Heart right ventricle (tissue), 16 donors: ENCODE measurements around the gene KRT39. TPM values are rescaled to one million over a fixed set of nuclear protein-coding genes. Genes with fewer than 3 reads are reported as not detected.
A peak's percentile ranks its signal among the peaks of the same experiment; 100 is the strongest.

Source experiments
- ATAC-seq, 8 donors: fragments of 200-7000 bp; cut with Tn5 transposase; one replicate each; pipeline ENCODE4 v1.9.1; 2020; ENCODE audit warnings: mild to moderate bottlenecking in 8 of 8, moderate library complexity in 8 of 8, moderate number of reproducible peaks in 1 of 8
- DNase-seq, 2 donors: peaks; one replicate each; pipeline ENCODE4 v3.0.0-alpha.2; 2020
- H3K27ac ChIP-seq, 10 donors: fragments of 200-600 bp; sonication (generic) in 2 of 10; one replicate each; pipeline versions ENCODE4 v1.5.0 to v1.8.0; 2020 to 2022; ENCODE audit warnings: mild to moderate bottlenecking in 3 of 10
- H3K27me3 ChIP-seq, 7 donors: fragments of 200-600 bp; one replicate each; pipeline ENCODE4 v1.8.0; 2021 to 2022; ENCODE audit warnings: mild to moderate bottlenecking in 2 of 7
- H3K36me3 ChIP-seq, 9 donors: fragments of 200-600 bp; sonication (generic) in 1 of 9; one replicate each; pipeline versions ENCODE4 v1.5.0 to v1.8.0; 2020 to 2022; ENCODE audit warnings: mild to moderate bottlenecking in 2 of 9
- H3K4me1 ChIP-seq, 9 donors: fragments of 200-600 bp; sonication (generic) in 1 of 9; one replicate each; pipeline versions ENCODE4 v1.5.0 to v1.8.0; 2020 to 2022; ENCODE audit warnings: mild to moderate bottlenecking in 4 of 9
- H3K4me3 ChIP-seq, 10 donors: fragments of 200-600 bp; sonication (generic) in 2 of 10; one replicate each; pipeline versions ENCODE4 v1.5.0 to v1.8.0; 2020 to 2022; ENCODE audit warnings: mild to moderate bottlenecking in 7 of 10, moderate library complexity in 2 of 10
- H3K9me3 ChIP-seq, 11 donors: fragments of 200-600 bp in 10 of 11; sonication (generic) in 2 of 11; one replicate each; pipeline versions ENCODE4 v1.5.0 to v1.8.0; 2013 to 2022; ENCODE audit warnings: mild to moderate bottlenecking in 2 of 11, control low read depth in 1 of 11, moderate library complexity in 1 of 11
- WGBS, 2 donors: extraction: QIAGEN DNeasy Blood & Tissue Kit; methylation state at CpG; one replicate each; pipeline ENCODE4 v1.1.7; 2013; ENCODE audit warnings: inconsistent platforms in 1 of 2; 5-methylcytosine and 5-hydroxymethylcytosine counted together
- intact Hi-C, 10 donors: fragments of 100-400 bp; cut with DNase I; formaldehyde crosslinking; loops; one replicate each; pipeline versions ENCODE4 v1.11.1 to v1.14.2; 2022
- long read RNA-seq, 3 donors: library from polyadenylated mRNA; unstranded; transcript quantifications; one replicate each; pipeline ENCODE4 v2.0.0, GENCODE V29; 2020 to 2021
- polyA plus RNA-seq, 2 donors: library from polyadenylated mRNA; stranded (reverse); fragments of 200-250 nt; gene quantifications; one replicate each; pipeline ENCODE4 v1.2.3, GENCODE V29; 2013
- total RNA-seq, 10 donors: library from RNA; stranded (reverse); fragmentation: NEBNext Ultra II Directional in 3 of 10; extraction: Animal tissue kit (Norgen Biotek cat#: 25700) in 3 of 10; gene quantifications; one replicate each; pipeline versions ENCODE4 v1.2.1 to v1.2.4, GENCODE V29; 2021 to 2023
- TF ChIP-seq, protein P1 (sequence below), 9 donors: fragments of 200-600 bp; sonication (generic) in 2 of 9; IDR thresholded peaks; one replicate each; pipeline versions ENCODE4 v1.5.0 to v1.8.0; 2021 to 2022; ENCODE audit warnings: antibody characterized with exemption in 9 of 9, mild to moderate bottlenecking in 5 of 9, moderate library complexity in 1 of 9
- donor health status: Arrhythmogenic right ventricular cardiomyopathy.
- donor health status: ischemic (EF 13 %, LVEDD 7.1; RV severe dilation, severe dysfunction).
- donor health status: healthy with polysubstance abuse.
- donor health status: DM: no; HTN: yes; CAD: no.
- donor health status: DM: no; HTN: no; CAD: no.
- donor health status: ischemic (EF 25% LVEDD 6.9; RV normal size, moderate dysfunction).
- donor health status: ischemic (EF 25% LVEDD 5.7; RV mildly dilated, moderate dysfunction).
- donor health status: healthy.
- donor health status: DM: yes; HTN: yes; CAD: no.
- donor health status: Ischemic cardiomyopathy.
- donor health status: ischemic (EF 35%, LVEDD 5.7; RV mildly dilated, moderate dysfunction).
- donor health status: nonischemic (EF 11% LVEDD 7.7; RV severe dilation, severe dysfunction).
- donor health status: DM: yes; HTN: yes; CAD: no.
- donor health status: PGD.
- donor health status: ischemic (EF 29% LVEDD 5.4; RV normal size, mild dysfunction).
- donor health status: nonischemic (EF 23%, LVEDD 6.1; RV moderate dilation, normal function).

KRT39 gene
- total RNA-seq = not detected
- not detected for polyA plus RNA-seq
- long read RNA-seq, donor 1 = 0 reads
- long read RNA-seq, donor 2 = 0 reads
- long read RNA-seq, donor 3 = 0 reads

DNA sequence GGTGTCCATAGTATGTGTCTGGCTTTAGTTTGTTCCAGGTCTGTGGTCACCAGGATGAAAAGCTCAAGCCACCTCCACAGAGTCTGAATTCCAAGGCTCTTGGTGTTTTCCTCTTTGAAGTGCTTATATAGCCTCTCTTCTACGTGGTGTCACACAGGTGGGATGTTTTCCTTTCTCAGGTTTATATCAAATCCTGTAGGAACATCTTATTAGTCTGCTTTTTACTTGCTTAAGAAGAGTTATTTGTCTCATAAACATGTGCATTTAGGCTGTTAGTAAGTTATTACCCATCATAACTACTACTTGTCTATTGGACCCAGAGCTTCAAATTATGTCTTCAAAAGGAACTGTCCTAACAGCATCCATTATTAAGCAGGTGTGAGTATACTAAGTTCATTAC, at the start of gene KRT39:
Gene KRT39 (minus strand): TSS at position 101 of the 400 bp plus-strand sequence. CDS start 92 bp downstream, at position 9.
- ATAC-seq = no peak
- 68 to 72% methylated on average over 1 of the region's 1 CpG for WGBS, 2 donors

DNA sequence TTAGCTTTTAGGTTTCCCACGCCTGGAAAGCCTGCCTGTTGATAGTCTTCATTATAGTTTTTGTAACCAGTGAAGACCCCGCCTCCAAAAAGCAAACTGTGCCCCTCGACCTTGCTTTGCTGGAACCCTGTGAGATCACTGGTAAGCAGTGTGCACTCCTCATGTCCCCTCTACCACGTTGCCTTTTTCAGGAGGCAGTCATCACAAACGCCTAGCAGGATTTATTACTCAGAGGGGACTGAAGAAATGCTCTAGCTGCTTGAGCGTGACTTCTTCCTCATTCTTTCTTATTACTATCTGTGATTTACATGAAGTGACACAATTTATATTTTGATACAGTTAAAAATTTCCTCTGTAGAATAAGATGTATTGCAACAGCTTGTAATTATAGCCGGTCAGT, 48.7 kb upstream of the KRT39 start:
- ATAC-seq (no peak), DNase-seq (no peak)
- no peaks in the 10 kb centered on the region for H3K9me3 ChIP-seq
- peaks cover 0 to 5% (median 0%) of the 10 kb centered on the region in 9 donors for H3K4me1 ChIP-seq
- intact Hi-C loops = no loop called here
- TF ChIP-seq, protein P1, sequence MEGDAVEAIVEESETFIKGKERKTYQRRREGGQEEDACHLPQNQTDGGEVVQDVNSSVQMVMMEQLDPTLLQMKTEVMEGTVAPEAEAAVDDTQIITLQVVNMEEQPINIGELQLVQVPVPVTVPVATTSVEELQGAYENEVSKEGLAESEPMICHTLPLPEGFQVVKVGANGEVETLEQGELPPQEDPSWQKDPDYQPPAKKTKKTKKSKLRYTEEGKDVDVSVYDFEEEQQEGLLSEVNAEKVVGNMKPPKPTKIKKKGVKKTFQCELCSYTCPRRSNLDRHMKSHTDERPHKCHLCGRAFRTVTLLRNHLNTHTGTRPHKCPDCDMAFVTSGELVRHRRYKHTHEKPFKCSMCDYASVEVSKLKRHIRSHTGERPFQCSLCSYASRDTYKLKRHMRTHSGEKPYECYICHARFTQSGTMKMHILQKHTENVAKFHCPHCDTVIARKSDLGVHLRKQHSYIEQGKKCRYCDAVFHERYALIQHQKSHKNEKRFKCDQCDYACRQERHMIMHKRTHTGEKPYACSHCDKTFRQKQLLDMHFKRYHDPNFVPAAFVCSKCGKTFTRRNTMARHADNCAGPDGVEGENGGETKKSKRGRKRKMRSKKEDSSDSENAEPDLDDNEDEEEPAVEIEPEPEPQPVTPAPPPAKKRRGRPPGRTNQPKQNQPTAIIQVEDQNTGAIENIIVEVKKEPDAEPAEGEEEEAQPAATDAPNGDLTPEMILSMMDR (IDR thresholded peaks at IDR 0.05) = no peak
- 70% methylated on average over 7 of the region's 7 CpGs for WGBS, 2 donors
- H3K4me3 ChIP-seq = no peak overlapping the region
- no peaks in the 10 kb centered on the region for H3K36me3 ChIP-seq
- H3K27me3 ChIP-seq = peaks cover 0 to 7% (median 0%) of the 10 kb centered on the region in 7 donors
- H3K27ac ChIP-seq = no peak overlapping the region

More for the DNA sequence above, at the start of gene KRT39:
- intact Hi-C loops = no loop called here
- peaks cover 0 to 15% (median 0%) of the 10 kb centered on the region in 7 donors for H3K27me3 ChIP-seq
- no peak for DNase-seq
- no peaks in the 10 kb centered on the region for H3K36me3 ChIP-seq
- no peaks in the 10 kb centered on the region for H3K4me1 ChIP-seq
- H3K9me3 ChIP-seq = peaks cover 0 to 13% (median 0%) of the 10 kb centered on the region in 11 donors
- no peak within 1 kb of the TSS for H3K4me3 ChIP-seq
- TF ChIP-seq, protein P1 (IDR thresholded peaks at IDR 0.05) = no peak
- H3K27ac ChIP-seq = no peak within 1 kb of the TSS

DNA sequence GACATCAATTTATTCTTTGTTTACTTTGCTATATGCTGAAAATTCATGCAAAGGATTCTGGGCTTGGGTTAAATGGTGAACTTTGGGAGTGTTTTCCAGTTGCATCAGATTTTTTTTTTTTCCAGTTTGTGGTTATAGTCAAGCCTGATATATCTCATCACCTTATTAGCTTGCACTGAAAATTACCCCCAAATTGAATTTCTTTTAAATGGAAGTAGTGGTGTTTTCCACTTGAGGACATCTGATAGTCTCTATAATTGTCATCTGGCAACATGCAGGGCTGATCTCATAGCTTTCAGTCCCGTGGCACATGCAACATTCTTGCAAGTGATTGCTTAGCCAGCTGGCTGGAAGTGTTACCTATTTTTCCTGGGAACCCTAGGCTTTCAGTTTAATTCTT, 46.9 kb upstream of the KRT39 start:
- Histone ChIP-seq H3K4me1 (peaks cover 0 to 5% (median 0%) of the 10 kb centered on the region in 9 donors), H3K36me3 (no peaks in the 10 kb centered on the region), H3K27ac (no peak overlapping the region), H3K4me3 (no peak overlapping the region), H3K9me3 (no peaks in the 10 kb centered on the region), H3K27me3 (peaks cover 0 to 4% (median 0%) of the 10 kb centered on the region in 7 donors)
- intact Hi-C loops = no loop called here
- 14 to 17% methylated on average over 1 of the region's 1 CpG for WGBS, 2 donors
- peak in 1 of 2 donors; percentile 9 for DNase-seq
- TF ChIP-seq, protein P1 (IDR thresholded peaks at IDR 0.05) = no peak
- peak in 2 of 8 donors; percentile 46 to 59 for ATAC-seq

DNA sequence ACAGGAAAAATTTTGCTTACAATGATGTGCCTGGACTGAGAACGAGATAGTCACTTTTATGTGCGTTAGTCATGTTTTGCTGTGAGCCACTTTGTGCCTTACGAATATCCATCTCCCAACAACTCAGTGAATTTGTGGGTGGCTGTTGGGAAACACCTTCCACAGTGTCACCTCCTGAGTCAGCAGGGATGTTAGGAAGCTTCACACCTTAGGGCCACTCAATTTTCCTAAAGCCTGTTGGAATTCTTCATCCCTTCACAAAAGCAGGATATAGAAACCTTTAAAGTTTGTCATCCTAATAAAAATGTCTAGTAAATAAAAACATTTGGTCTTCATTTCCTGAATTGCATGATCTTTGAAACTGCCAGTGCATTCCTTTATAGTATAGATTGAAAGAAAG, 46.4 kb upstream of the KRT39 start:
- TF ChIP-seq, protein P1 (IDR thresholded peaks at IDR 0.05) = no peak
- no peak overlapping the region for H3K27ac ChIP-seq
- WGBS, 2 donors = 71 to 74% methylated on average over 3 of the region's 3 CpGs
- H3K36me3 ChIP-seq = no peaks in the 10 kb centered on the region
- intact Hi-C loops = no loop called here
- peaks cover 0 to 4% (median 0%) of the 10 kb centered on the region in 7 donors for H3K27me3 ChIP-seq
- H3K9me3 ChIP-seq = no peaks in the 10 kb centered on the region
- H3K4me1 ChIP-seq = peaks cover 0 to 5% (median 0%) of the 10 kb centered on the region in 9 donors
- H3K4me3 ChIP-seq = no peak overlapping the region
- DNase-seq (no peak), ATAC-seq (no peak)
